ENCODE measurements around the gene INTS1.

The INTS1 gene

DNA sequence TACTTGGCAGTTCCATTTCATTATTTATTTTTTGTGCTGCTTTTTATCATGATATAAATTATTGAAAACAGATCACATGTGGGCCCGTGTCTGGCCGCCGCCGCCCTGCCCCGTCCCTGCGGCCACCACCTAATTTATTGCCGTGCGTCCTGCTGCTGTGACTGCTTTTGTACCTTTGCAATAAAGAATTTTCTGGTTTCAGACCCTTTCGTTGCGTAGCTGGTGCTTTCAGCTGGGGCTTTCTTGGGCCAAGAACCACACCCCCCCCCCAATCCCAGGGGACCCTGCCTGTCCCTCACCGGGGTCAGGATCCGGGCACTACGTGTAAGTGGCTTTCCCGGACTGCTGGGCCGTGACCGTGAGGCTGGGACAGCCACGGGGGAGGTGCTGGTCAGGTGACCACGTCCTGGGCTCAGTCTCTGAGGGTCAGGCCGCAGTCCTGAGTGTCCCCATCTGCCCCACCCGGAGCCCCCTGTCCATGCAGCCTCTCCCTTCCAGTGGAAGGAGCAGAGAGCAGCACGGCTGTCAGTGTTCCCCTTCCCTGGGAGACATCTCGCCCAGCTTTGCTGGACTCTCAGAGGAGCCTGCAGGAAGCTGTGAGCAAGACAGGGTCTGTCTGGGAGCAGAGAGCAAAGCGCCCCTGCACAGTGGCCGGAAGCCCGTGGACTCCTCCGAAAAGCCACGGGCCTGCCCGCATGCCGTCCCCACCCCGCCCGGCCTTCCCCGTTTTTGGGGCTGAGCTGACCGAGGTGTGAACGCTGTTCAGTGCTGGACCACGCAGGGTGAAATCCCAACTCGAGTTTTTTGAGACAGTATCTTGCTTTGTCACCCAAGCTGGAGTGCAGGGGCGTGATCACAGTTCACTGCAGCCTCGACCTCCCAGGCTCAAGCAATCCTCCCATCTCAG is 38.9 kb upstream of the INTS1 start:
- no peak for DNase-seq

DNA sequence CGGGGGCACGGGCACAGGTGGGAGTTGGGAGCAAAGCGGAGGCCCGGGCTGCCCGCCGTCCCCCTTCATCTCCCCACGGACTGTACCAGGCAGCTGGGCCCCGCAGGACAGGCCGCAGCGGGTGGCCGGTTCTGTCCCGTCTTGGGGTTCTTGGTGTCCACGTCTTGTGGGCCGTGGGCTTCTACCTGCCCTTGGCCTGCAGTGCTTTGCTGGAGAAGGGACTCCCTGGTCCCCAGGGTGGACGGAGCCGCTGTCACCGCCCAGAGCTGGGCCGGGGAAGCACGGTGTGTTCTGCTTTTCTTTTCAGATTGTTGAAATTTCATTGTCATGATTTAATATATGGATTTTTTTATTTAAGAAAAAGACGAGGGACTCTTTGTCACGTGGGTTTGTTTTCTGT is 38.1 kb upstream of the INTS1 start:
- no peak for DNase-seq

DNA sequence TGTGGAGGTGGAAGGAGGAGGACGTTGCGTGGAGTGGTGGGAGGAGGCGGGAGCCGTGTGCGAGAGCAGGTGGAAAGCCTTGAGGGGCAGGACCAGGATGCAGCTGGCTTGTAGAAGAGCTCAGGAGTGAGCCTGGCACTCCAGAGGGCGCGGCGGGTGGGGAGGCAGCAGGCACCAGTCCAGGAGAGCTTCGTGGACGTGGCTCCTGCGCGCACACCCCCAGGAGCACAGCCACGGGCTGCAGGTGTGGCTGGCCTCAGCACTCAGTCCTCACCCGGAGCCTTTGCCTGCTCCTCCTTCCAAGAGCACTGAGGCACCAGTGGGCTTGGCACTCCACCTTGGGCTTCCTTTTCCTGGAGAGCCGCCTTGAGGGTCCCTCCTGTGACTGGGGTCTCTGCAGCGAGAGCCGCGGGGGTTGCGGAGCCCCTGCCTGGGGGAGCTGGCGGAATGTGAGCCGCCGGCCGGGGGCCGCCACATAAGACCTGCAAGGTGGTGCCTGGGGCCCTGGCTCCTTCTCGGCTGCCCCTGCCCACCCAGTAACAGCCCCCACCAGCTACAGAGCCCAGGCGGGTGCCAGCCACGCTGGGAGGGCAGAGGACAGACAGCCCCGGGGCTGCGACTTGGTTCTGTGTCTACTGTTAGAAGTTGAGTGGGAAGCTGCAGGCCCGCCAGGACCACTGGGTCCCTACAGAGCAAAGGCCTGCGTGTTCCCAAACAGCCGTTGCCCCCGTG is 37.4 kb upstream of the INTS1 start:
- no peak for DNase-seq

DNA sequence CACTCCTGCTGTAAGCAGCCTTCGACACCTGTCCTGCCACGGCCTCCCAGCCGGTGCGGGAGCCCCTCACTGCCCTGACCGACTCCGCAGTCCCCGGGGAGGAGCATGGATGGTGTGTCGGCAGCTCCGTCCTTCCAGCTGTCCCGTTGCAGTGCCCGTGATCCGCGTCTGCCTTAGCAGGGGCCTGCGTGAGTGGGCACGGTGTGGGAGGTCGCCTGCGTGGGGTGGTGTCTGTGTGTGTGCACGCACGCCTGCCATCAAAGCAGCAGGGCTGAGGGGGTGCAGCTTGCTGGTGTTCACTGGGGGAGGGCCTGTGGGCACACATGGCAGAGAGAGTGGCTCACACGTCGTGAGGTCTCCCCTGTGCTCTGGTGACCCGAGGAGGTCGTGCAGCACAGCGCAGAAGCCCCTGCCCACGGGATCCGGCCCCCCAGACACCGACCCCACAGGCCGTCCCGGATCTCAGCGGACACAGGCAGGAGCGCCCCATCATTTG is 36.6 kb upstream of the INTS1 start:
- DNase-seq, result no peak

DNA sequence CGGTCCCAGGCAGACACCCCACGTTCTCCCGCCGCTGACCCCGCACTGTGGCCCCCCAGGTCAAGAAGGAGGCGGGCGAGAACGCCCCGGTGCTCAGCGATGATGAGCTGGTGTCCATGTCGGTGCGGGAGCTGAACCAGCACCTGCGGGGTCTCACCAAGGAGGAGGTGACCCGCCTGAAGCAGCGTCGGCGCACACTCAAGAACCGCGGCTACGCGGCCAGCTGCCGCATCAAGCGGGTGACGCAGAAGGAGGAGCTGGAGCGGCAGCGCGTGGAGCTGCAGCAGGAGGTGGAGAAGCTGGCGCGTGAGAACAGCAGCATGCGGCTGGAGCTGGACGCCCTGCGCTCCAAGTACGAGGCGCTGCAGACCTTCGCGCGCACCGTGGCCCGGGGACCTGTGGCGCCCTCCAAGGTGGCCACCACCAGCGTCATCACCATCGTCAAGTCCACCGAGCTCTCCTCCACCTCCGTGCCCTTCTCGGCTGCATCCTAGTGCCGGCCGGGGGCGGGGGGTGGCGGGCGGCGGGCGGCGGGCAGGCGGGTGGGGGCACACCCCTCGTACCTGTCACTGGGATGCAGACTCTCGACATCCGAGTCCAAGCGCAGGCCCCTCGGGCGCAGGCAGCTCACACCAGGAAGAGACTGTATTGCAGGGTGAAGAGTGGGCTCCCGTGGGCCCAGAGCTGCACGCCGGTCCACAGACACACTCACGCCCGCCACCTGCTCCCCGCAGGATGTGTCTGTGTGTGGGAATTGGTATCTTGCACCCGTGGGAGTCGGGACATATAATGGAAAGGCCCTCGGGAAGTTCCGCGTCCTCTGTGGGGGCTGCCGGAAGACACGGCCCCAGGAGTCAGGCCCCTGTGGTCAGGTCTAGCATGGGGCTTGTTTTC is 35.9 kb upstream of the INTS1 start:
- DNase-seq, result no peak

DNA sequence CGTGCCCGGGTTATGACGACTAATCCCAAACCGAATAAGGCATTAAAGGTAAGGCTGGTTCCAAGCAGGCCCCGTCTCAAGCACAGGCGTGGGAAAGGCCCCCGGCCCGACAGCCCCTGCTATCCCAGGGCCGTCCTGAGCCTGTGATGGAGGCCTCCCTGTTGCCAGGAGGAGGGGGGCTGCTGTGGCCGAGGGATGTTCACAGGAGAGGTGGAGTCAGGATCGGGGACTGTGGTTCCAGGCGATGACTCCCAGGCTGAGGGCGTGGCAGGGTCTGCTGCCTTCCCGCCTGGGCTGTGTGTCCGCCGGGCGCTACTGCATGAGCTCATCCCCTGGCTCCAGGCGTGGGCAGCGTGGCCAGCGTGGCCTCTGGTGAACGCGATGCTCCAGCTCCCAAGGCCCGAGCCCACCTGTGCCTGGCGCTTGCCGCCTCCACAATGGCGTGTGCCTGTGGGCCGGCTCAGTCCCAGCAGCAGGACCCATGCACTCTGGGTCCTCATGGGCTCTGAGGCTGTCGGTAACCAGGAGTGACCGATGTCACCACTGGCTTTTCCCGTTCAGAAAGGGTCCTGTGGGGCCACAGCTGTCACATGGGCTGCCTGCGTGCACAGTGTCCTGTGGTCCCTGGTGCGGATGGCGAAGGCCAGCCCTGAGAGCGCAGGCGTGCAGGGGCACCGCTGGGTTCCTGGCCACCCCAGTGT is 35.1 kb upstream of the INTS1 start:
- no peak for DNase-seq

DNA sequence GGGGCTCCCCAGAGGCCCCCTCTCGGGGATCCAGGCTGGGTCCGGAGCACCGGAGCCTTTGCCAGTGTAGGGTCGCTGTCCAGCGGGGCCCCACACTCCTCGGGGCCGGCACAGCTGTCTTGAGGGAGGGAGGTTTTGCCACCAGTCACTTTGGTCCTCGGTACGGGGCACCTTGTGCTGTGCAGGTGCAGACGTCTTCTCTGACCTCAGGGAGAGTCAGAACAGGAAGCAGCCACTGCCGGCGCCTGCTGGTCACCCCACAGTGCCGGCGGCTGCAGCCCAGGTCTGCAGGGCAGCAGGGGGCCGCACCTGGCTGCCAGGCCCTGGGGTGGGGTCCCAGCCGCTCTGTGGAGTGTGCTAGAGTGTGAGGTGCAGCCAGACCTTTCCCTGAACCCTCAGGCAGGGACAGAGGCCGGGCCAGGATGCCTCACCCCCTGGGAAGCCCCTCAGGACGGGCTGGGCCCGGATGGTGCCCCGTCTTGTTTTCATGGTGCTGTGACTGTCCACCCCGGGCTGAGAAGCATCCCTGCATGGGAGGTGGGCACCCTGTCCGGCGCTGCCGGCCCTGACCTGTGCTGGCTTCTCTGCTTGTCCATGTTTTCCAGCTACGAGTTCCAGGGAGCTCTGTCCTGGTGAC is 34.5 kb upstream of the INTS1 start:
- DNase-seq, result no peak

DNA sequence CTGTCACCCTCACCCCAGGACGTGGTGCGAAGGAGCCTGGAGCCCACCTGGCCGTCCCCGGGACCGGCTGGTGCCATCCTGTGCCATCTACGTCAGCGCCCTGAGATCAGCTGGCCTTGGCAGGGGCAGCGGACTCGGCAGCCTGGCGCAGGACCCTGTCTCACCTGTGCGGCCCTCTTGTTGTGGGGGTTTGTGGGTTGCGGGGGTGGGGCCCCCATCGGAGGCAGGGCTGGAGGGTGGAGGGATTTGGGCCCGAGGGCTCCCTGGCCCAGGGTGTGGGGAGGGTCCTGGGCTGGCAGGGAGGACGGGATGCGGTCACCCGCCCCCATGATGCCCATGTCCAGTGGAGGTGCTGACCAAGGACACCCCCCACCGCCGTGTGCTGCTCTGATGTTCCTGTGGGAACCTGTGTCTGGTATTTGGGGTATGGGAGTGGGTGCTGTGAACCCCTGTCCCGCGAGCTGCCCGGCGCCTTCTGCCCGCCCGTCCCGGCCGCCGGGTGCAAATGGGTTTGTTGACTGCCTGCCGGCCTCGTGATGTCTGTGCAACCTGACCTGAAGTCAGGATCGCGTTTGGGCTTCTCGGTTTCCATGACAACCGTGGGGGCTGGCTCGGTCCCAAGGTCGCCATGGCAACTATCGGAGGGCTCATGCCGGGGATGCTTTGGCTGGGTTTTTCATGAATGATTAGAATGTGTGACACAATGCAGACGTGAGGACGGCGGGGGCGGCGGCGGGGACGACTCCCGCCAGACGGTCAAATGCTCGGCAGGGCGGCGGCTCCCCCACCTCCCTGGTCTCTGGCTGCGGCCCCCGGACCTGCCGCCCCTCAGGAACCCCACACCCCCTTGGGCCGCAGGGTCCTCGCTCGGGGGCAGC is 33.6 kb upstream of the INTS1 start:
- no peak for DNase-seq

DNA sequence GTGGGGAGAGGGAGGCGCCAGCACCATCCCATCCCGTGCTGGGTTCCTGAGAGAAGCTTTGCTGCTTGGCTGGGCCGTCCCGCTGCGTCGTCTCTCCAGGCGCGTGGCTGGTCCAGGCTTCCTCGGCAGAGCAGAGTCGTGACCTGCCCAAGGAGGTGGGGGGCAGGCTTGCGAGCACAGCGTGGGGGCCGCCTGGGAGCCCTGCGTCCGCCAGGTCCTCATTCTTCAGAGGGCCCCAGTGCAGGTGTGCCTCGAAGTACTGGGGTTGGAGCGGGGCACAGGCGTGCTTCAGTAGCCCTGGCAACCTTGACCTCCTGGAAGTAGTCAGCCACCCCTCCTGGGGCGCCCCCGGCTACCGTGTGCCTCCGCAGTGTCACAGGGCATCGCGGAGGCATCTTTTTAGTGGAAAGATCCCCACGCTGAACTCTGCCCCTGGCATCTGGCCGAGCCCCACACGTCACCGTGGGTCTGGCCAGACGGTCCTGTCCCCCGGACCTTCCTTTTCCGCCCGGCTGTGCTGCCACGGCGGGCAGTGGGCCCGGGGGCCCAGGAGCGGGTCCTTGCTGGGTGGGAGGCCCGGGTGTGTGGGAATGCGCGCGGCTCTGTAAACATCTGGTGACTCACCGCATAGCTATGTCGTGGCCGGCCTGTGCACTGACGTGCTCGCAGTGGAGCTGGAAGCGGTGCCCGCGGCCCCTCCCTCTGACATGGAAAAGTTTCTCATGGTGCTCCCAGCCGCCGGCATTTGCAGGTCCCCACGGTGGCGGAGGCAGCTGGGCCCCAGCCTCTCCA is 32.8 kb upstream of the INTS1 start:
- no peak for DNase-seq

DNA sequence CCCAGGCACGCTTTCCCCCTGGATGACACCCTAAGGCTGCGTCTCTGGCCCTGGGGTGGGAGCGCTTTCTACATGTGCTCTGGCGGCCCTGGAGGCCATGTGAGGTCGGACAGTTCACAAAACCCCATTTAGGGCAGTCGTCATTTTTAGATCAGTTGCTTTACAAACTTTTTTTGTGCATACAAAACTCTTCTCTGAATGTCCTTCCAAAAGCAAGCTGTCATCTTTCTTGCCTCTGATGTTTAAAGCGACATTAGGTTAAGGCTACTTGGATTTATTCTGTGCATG is 32.2 kb upstream of the INTS1 start:
- no peak for DNase-seq

DNA sequence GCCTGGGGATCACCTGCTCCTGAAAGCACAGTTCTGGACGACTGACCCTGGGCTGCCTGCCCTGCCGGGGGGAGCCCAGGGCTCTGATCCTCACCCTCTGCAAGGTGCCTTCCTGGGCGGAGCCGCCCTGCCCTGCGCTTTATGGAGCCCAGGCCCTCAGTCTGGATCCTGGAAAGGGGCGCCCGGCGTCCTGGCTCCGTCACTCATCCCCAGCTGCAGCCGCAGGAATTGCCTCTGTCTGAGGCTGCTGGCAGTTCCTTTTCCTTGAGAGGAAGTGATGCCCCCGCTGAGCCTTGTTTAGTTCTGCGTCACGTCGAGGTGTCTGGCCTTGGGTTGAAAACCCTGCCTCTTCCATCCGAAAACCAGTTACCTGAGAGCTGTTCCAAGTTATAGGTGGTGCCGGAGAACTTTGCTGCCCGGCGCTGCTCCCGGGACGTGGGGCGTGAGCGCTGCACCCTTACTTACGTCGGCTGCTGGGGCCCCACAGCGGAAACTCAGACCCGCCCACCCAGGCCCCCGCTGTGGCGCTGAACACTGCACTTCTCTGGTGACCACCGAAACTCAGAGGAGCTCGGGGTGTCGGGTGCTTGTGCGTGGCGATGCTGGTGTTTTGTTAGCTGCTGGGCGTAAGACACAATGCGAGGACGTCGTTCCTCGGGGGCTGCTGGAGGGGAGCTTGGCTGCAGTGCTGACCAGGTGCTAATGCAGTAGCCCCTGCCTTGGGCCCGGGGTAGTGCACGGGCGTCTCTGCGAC is 31.7 kb upstream of the INTS1 start:
- no peak for DNase-seq

DNA sequence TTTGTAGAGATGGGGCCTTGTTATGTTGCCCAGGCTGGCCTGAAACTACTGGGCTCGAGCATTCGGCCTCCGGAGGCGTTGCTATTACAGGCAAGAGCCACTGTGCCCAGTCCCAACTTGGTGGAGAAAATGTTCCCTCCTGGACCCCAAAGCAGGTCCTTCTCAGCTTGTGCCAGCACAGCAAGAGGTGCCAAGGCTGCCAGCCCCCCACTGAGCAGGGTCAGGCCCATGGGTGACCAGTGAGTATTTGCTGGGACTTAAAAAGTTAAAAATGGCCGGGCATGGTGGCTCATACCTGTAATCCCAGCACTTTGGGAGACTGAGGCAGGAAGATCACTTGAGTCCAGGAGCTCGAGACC is 30.9 kb upstream of the INTS1 start:
- no peak for DNase-seq

DNA sequence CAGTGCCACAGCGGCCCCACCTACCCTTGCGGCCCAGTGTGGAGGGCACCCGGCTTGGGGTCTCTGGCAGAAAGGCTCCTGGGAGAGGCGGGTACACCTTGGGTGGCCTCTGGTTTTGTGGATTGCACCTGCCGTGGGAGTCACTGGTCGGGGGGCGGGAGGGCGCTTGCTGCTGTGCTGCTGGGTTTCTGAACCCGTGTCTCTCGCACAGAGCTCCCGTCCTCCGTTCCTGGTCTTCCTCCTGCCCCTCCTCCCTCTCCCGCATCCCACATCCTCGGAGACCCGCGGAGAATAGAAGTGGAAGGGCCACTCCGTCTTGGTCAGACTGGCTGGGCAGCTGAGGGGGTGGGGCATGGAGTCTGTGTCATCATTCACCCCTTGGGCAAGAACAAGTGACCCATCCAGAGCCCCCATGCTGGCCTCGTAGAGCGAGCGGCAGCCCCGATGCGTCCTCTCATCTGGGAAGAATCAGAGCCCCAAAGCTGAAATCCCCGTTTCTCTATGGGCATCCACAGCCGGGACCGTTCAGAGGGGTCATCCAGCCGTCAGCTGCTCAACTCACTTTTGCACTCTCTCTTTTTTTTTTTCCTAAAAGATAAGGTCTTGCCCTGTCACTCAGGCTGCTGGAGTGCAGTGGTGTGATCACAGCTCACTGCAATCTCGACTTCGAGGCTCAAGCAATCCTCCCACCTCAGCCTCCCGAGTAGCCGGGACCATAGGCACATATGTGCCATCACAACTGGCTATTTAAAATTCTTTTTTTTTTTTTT is 30.3 kb upstream of the INTS1 start:
- no peak for DNase-seq

DNA sequence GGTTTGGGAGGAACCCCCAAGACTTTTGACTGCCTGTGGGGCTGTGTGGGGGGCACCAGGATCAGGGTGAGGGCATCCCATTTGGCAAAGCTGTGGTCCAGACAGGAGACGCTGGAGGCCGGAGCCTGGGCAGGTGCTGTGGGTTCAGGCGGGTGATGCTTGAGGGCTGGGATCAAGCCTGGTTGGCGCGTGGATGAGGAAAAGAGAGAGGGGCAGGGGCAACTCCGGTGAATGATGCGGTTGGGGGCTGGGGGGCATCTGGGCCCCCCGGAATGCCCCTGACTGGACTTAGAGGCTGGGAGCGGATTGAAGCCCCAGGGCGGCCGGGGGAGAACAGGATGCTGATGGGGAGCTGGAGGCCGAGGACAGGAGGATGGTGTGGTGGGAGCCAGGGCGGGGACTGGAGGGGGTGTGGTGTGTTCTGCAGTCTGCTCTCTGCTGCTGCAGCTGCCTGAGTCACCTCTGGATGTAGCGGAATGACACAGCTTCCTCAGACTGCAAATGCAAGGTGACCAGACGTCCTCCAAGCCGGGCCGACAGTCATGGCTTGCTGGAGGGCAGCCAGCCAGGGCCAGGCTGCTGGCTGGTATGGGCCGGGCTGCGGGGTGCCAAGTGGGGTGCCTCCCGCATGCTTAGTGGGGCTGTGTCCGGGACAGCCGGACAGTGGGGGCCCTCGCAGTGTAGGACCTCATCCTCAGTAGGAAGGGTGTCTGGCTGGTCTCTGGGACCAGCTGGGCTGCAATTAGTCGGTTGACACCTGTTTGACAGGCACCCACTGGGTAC is 29.5 kb upstream of the INTS1 start:
- DNase-seq, result no peak

DNA sequence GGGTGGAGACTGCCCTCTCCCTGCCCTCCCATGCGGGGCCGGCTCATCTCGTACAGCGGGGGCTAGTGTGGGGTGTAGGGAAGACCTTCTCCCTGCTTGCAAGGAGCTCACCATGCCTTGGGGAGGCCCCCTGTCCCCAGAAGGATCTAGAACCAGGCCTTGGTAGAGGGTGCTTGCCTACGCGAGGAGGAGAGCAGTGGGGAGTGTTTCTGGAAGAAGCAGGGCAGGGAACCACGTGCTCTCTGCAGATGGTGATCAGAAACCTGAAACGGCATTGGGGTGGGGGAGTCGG is 29.0 kb upstream of the INTS1 start:
- DNase-seq, result no peak

DNA sequence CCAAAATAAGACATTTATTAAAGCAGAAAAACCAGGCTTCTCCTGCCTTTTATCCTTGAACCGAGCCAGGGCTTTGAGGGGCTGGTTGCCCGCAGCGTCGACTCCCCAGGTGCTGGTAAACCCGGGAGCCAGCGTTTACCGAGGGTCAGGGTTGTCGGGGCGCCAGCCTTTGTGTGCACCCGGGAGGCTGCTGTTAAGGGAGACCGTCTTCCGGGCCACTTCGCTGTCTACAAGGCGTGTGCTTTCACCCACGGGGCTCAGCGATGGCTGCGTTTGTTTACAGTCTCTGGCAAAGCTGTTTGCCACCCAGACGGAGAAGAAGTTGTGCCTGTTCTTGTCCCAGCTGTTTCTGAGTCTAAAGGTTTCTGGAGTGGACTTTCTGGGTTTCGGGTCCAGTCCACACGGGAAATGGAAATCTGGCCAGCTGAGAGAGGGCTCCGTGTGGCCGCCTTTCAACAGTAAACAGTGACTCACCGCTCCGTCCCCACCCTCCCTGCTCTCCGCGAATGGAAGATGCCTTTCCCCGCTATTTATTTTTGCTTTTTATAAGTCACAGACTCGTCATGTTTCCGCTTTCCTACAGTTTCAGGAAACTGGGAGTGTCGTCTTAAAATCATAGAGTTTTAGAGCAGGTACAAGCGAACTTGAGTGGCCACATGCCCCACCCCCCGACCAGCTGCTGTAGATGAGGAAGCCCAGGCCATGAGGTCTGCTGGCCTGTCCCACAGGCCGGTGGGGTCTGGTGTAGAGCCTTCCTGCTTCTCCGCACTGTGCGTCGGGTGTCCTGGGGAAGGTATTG is 28.5 kb upstream of the INTS1 start:
- DNase-seq, result peak in 1 of 4 experiments; percentile 45

DNA sequence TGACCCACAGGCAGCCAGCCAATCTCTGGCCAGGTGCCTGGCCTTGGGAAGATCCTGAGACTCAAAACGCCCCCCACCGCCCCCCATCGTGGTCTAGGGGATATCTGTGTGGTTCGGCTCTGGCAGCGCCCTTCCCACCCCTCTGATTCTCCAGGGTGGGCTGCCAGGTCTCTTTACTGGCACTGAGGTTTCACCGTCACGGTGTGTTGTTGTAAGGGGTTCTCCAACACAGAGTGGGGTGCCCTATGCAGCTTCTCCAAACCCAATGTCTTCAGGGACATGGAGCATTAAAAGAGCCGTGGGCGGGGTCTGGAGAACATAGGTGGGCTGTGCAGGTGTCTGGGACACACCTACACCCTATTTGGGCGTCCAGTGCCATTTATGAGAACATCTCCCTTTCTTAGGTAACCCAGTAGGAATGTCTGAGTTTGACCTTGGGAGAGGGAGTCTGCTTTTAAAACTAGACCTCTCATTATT is 27.8 kb upstream of the INTS1 start:
- no peak for DNase-seq

Measured in activated CD4-positive, CD25-positive, alpha-beta regulatory T cell (primary cell).